Parathyroid adenoma (tissue), 2 donors: Measurements from ENCODE around the gene HOTAIR.

ENCODE experiments used
- H2AFZ ChIP-seq: fragments of 300-600 bp; sonication (generic); one replicate; pipeline ENCODE4 v1.7.0; 2017; ENCODE audit warnings: antibody characterized with exemption, mild to moderate bottlenecking
- H3K27ac ChIP-seq: fragments of 300-600 bp; sonication (generic); one replicate; pipeline ENCODE4 v1.7.0; 2017
- H3K27me3 ChIP-seq: fragments of 300-600 bp; sonication (generic); one replicate; pipeline ENCODE4 v1.7.0; 2017; ENCODE audit warnings: low read length; ENCODE audit not compliant: control insufficient read depth, insufficient read depth
- H3K36me3 ChIP-seq: fragments of 300-600 bp; sonication (generic); one replicate; pipeline ENCODE4 v1.7.0; 2017; ENCODE audit warnings: low read length; ENCODE audit not compliant: control insufficient read depth, insufficient read depth
- H3K4me1 ChIP-seq: fragments of 300-600 bp; sonication (generic); one replicate; pipeline ENCODE4 v1.7.0; 2017; ENCODE audit warnings: control low read depth
- H3K4me2 ChIP-seq: fragments of 300-600 bp; sonication (generic); one replicate; pipeline ENCODE4 v1.7.0; 2017; ENCODE audit warnings: low read length
- H3K4me3 ChIP-seq: fragments of 300-600 bp; sonication (generic); one replicate; pipeline ENCODE4 v1.7.0; 2017; ENCODE audit warnings: low read depth, low read length
- H3K79me2 ChIP-seq: fragments of 300-600 bp; sonication (generic); one replicate; pipeline ENCODE4 v1.7.0; 2017; ENCODE audit warnings: control low read depth
- H3K9ac ChIP-seq: fragments of 300-600 bp; sonication (generic); one replicate; pipeline ENCODE4 v1.7.0; 2017; ENCODE audit warnings: mild to moderate bottlenecking
- H3K9me3 ChIP-seq: fragments of 300-600 bp; sonication (generic); one replicate; pipeline ENCODE4 v1.7.0; 2017; ENCODE audit warnings: low read length; ENCODE audit not compliant: control insufficient read depth
- TF ChIP-seq, protein P1 (sequence below): fragments of 300-600 bp; sonication (generic); IDR thresholded peaks from one replicate; pipeline ENCODE4 v1.7.0; 2017; ENCODE audit warnings: antibody characterized with exemption, mild to moderate bottlenecking
- donor health status: primary hyperparathyroidism.

HOTAIR gene

DNA sequence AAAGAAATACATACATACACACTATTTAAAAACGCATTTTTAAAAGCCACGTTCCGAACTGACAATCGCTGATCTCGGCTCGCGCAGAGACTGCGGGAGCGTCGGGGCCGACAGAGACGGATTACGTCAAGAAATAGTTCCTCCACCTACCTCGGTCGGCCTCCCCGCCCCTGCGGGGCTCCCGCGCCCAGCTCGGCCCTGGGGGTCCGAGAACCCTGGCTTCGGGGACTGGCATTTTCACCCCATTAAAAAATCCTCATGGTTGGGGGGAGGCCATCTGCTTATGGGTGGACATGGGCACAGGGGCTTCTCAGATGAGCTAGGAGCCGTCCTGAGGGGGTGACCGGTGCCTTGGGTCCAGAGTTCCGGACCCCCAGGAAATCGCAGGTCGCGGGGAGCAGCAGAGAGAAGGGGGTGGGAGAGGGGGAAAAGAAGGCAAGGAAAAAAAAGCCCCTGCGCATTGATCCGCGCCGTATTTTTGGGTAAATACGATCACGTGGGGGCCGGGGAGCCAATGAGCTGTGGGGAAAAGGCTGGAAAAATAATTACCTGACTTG is 24.9 kb upstream of the HOTAIR start:
- Histone ChIP-seq H3K79me2 (no peaks in the 10 kb centered on the region), H3K4me2 (no peak overlapping the region), H3K27ac (no peak overlapping the region), H3K9me3 (no peaks in the 10 kb centered on the region), H2AFZ (no peak overlapping the region), H3K4me3 (peak overlapping the region; percentile 36), H3K36me3 (no peaks in the 10 kb centered on the region), H3K27me3 (peaks cover 39% of the 10 kb centered on the region), H3K4me1 (no peaks in the 10 kb centered on the region), H3K9ac (no peak overlapping the region)
- TF ChIP-seq, protein P1, sequence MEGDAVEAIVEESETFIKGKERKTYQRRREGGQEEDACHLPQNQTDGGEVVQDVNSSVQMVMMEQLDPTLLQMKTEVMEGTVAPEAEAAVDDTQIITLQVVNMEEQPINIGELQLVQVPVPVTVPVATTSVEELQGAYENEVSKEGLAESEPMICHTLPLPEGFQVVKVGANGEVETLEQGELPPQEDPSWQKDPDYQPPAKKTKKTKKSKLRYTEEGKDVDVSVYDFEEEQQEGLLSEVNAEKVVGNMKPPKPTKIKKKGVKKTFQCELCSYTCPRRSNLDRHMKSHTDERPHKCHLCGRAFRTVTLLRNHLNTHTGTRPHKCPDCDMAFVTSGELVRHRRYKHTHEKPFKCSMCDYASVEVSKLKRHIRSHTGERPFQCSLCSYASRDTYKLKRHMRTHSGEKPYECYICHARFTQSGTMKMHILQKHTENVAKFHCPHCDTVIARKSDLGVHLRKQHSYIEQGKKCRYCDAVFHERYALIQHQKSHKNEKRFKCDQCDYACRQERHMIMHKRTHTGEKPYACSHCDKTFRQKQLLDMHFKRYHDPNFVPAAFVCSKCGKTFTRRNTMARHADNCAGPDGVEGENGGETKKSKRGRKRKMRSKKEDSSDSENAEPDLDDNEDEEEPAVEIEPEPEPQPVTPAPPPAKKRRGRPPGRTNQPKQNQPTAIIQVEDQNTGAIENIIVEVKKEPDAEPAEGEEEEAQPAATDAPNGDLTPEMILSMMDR, result no peak

DNA sequence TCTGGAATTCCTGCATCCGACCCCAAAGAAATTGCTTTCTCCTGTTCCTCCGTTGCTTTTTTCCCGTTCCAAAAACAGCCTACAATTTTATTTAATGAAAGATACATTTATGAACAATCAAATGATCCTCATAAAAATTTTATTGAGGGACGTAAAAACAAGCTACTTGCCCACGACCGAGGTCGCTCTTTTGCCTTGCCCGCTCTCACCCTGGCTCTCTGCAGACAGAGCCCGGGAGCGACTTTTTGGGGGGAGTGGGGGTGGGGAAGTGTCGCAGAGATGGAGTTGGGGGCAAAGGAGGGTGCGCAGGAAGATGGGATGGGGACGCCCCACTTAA is 24.1 kb upstream of the HOTAIR start:
- Histone ChIP-seq H3K9ac (no peak overlapping the region), H3K27me3 (peaks cover 36% of the 10 kb centered on the region), H3K27ac (no peak overlapping the region), H3K79me2 (no peaks in the 10 kb centered on the region), H3K36me3 (no peaks in the 10 kb centered on the region), H3K9me3 (no peaks in the 10 kb centered on the region), H3K4me2 (no peak overlapping the region), H3K4me3 (no peak overlapping the region), H3K4me1 (no peaks in the 10 kb centered on the region), H2AFZ (no peak overlapping the region)
- TF ChIP-seq, protein P1, result no peak

DNA sequence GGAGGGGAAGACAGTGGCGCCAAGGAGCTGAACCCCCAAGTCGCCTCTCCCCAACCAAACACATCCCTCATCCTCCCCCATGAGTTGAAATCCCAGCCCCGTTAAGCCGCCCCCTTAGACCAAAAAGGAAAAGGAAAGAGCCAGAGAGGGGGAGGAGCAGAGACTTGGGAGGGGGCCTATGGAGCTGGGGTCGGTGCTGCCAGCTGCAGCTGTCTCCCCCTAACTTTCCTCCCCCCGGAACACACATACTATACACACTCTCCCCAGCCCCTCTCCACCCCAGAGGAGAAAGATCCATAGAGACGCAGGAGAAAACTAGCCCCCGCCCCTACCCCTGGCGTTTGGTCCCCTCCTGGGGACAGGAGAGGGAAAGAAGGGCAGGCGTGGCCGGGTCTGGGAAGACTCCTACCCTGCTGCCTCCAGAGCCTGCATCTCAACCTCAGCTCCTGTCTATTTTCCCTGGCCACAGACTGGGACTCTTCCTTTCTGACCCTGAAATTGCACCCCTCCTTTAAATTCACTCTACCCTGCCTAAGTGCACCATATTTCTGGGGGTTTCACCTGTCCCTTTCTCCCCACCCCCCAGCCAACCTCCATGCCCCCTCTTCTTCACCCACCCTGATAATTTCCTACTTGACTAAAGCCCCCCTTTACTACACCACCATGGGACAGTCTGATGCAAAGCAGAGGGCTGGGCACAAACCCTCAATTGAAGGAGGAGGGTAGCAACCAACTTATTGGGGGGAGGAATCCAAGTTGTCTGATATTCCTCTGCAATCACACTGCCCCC is 23.6 kb upstream of the HOTAIR start:
- Histone ChIP-seq H3K36me3 (no peaks in the 10 kb centered on the region), H3K79me2 (no peaks in the 10 kb centered on the region), H2AFZ (no peak overlapping the region), H3K4me3 (no peak overlapping the region), H3K9me3 (no peaks in the 10 kb centered on the region), H3K9ac (no peak overlapping the region), H3K27ac (no peak overlapping the region), H3K4me1 (no peaks in the 10 kb centered on the region), H3K4me2 (no peak overlapping the region), H3K27me3 (peaks cover 38% of the 10 kb centered on the region)
- TF ChIP-seq, protein P1, result no peak

DNA sequence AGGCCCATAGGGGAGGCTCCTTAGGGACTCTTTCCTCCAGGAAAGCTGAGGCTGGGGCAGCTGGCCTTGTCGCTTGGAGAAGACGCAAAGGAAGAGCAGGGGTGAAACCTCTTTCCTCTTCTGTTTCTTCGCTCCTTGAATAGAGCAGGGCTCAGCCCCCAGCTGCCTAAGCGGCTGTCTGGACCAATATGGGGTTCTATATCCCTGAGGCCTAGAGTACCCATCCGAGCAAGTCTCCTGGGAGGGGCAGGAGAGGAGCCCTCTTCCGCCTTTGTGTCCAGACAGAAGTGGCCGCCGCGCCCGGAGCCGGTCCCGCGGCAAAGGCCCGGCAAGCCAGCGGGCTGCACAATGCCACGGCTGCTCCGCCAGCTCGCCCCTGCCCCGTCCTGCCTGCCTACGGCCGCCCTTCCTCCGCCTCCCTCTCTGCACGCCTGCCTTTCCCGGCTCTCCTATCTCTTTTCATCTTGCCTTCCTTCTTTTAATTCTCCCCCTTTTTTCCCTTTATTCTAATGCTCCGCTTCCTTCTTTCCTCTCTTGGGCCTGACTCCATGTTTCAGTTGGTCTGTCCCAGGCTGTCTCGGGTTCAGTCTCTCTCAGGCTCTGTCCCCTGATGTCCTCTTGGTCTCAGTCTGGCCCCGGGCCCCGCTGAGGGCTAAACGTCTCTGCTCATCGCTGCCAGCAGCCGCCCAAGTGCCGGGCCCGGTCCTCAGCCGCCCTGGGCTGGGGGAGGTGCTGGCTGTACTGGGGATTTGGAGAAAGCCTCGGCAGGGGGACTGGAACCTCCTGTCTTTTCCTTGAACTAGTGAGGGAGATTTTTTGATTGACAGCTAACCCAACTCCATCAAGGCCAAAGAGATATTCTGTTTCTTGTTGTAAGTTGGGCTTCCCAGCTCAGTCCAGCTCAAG is 22.7 kb upstream of the HOTAIR start:
- Histone ChIP-seq H3K4me1 (no peaks in the 10 kb centered on the region), H3K9ac (no peak overlapping the region), H3K27me3 (peaks cover 43% of the 10 kb centered on the region), H3K4me2 (no peak overlapping the region), H3K9me3 (no peaks in the 10 kb centered on the region), H2AFZ (no peak overlapping the region), H3K4me3 (no peak overlapping the region), H3K36me3 (no peaks in the 10 kb centered on the region), H3K79me2 (no peaks in the 10 kb centered on the region), H3K27ac (no peak overlapping the region)
- TF ChIP-seq, protein P1, result no peak
